ENCODE measurements around the gene PCNX2.

Gene PCNX2

GRCh38 chr1:232985882-232986526 is 309.5 kb downstream of the PCNX2 start:
- no peak for DNase-seq (ENCODE audit: extremely low read depth, low read depth)
- H3K4me3 ChIP-seq (replicated peaks; ENCODE audit: low read depth, low read length): no peak overlapping the region
- no peak for TF ChIP-seq CTCF (IDR thresholded peaks at IDR 0.05; ENCODE audit: low read depth, low read length, missing control alignments)

GRCh38 chr1:232984577-232985425 is 310.7 kb downstream of the PCNX2 start:
- H3K4me3 ChIP-seq (replicated peaks; ENCODE audit: low read depth, low read length): no peak overlapping the region
- TF ChIP-seq CTCF (IDR thresholded peaks at IDR 0.05; ENCODE audit: low read depth, low read length, missing control alignments): no peak
- DNase-seq (ENCODE audit: extremely low read depth, low read depth): no peak

- DNase-seq (ENCODE audit: extremely low read depth, low read depth): no peak
- TF ChIP-seq CTCF (IDR thresholded peaks at IDR 0.05; ENCODE audit: low read depth, low read length, missing control alignments): no peak
These were observed 311.5 kb downstream of the PCNX2 start for GRCh38 chr1:232983817-232984567.

GRCh38 chr1:232983375-232983774 is 312.1 kb downstream of the PCNX2 start:
- DNase-seq (ENCODE audit: extremely low read depth, low read depth): no peak
- no peak overlapping the region for H3K4me3 ChIP-seq (replicated peaks; ENCODE audit: low read depth, low read length)
- TF ChIP-seq CTCF (IDR thresholded peaks at IDR 0.05; ENCODE audit: low read depth, low read length, missing control alignments): no peak

More at GRCh38 chr1:232983817-232984567, 311.5 kb downstream of the PCNX2 start:
- no peak overlapping the region for H3K4me3 ChIP-seq (replicated peaks; ENCODE audit: low read depth, low read length)

GRCh38 chr1:232982238-232982944 is 313.1 kb downstream of the PCNX2 start:
- no peak overlapping the region for H3K4me3 ChIP-seq (replicated peaks; ENCODE audit: low read depth, low read length)
- TF ChIP-seq CTCF (IDR thresholded peaks at IDR 0.05; ENCODE audit: low read depth, low read length, missing control alignments): no peak
- DNase-seq (ENCODE audit: extremely low read depth, low read depth): no peak

- no peak overlapping the region for H3K4me3 ChIP-seq (replicated peaks; ENCODE audit: low read depth, low read length)
- no peak for TF ChIP-seq CTCF (IDR thresholded peaks at IDR 0.05; ENCODE audit: low read depth, low read length, missing control alignments)
- DNase-seq (ENCODE audit: extremely low read depth, low read depth): no peak
These were observed 314.5 kb downstream of the PCNX2 start for GRCh38 chr1:232980986-232981560.

Data from HFF-Myc (cell line).